Panc1 (cell line): ENCODE results near the gene SEMA3B. TPM values are rescaled to one million over a fixed set of nuclear protein-coding genes. Genes with fewer than 3 reads are reported as not detected.

ENCODE experiments used
- ATAC-seq: fragments of 200-7000 bp; cut with Tn5 transposase; 2 replicates; pipeline ENCODE4 v1.9.1; 2020; ENCODE audit warnings: mild to moderate bottlenecking, moderate library complexity
- BruUV-seq: library from RNA; stranded (reverse); fragments of 400-500 nt; replicated peaks from 2 replicates; lab custom pipeline; 2021; lab: Mats Ljungman, UMichigan
- CTCF ChIA-PET: fragments of 300-600 bp; sonication (Branson Sonifier 250); formaldehyde crosslinking; loops from one replicate; lab custom pipeline; 2022; ENCODE audit warnings: antibody characterized with exemption; lab: Charles Lee
- POLR2A ChIA-PET: fragments of 300-600 bp; sonication (Branson Sonifier 250); formaldehyde crosslinking; loops from one replicate; lab custom pipeline; 2022; ENCODE audit warnings: antibody characterized with exemption; lab: Charles Lee
- DNase-seq: peaks from one replicate; pipeline ENCODE4 v3.0.0-alpha.2; 2010; ENCODE audit warnings: low read depth, low spot score
- H3K27ac ChIP-seq: 2 replicates; pipeline ENCODE4 v1.5.1; 2011; ENCODE audit warnings: mild to moderate bottlenecking, low read length, inconsistent platforms
- H3K27me3 ChIP-seq: fragments of 200-500 bp; sonication (Bioruptor generic); 2 replicates; pipeline ENCODE4 v1.6.0; 2014; ENCODE audit warnings: low read length, inconsistent platforms; ENCODE audit not compliant: control insufficient read depth, insufficient read depth
- H3K36me3 ChIP-seq: fragments of 200-500 bp; sonication (Bioruptor generic); 2 replicates; pipeline ENCODE4 v1.5.1; 2014; ENCODE audit warnings: inconsistent platforms, mild to moderate bottlenecking, low read length, moderate library complexity; ENCODE audit not compliant: control insufficient read depth, insufficient read depth
- H3K4me1 ChIP-seq: 2 replicates; pipeline ENCODE4 v1.5.1; 2011; ENCODE audit warnings: inconsistent platforms, mild to moderate bottlenecking, low read length, moderate library complexity; ENCODE audit not compliant: control insufficient read depth, insufficient read depth
- H3K4me3 ChIP-seq, 2 experiments: 2 replicates each; pipeline ENCODE4 v1.5.1; 2011 to 2012; ENCODE audit warnings: low read depth in 2 of 2, low read length in 2 of 2, mild to moderate bottlenecking in 2 of 2, inconsistent platforms in 1 of 2, moderate library complexity in 1 of 2
- H3K9me3 ChIP-seq: fragments of 200-500 bp; sonication (Bioruptor generic); 2 replicates; pipeline ENCODE4 v1.5.1; 2014; ENCODE audit warnings: low read depth, mild to moderate bottlenecking, inconsistent platforms, low read length, moderate library complexity; ENCODE audit not compliant: control insufficient read depth, insufficient read depth
- CTCF ChIP-seq: fragments of 450-650 bp; IDR thresholded peaks from 2 replicates; pipeline ENCODE4 v1.5.1; 2017; ENCODE audit warnings: mild to moderate bottlenecking
- POLR2AphosphoS5 ChIP-seq: IDR thresholded peaks from 2 replicates; pipeline ENCODE4 v1.6.1; 2012; ENCODE audit warnings: mild to moderate bottlenecking, low read depth, low read length, moderate library complexity
- REST ChIP-seq, 2 experiments: IDR thresholded peaks; 2 replicates each; pipeline ENCODE4 v1.6.1; 2011 to 2012; ENCODE audit warnings: low read depth in 2 of 2, control low read depth in 1 of 2, low read length in 1 of 2, mild to moderate bottlenecking in 1 of 2, moderate library complexity in 1 of 2; ENCODE audit not compliant: insufficient read depth in 1 of 2
- SIN3A ChIP-seq: IDR thresholded peaks from 2 replicates; pipeline ENCODE4 v1.6.1; 2012; ENCODE audit warnings: low read depth, mild to moderate bottlenecking, low read length, moderate library complexity, borderline replicate concordance; ENCODE audit not compliant: insufficient read depth
- TCF7L2 ChIP-seq: IDR thresholded peaks from 2 replicates; pipeline ENCODE4 v1.6.1; 2011; ENCODE audit warnings: mild to moderate bottlenecking, low read depth, low read length, inconsistent platforms
- in situ Hi-C: cut with HindIII; loops from 2 replicates; pipeline ENCODE4 v1.10.0; 2016; ENCODE audit warnings: low sequenced_read_pairs, low pct_unique_long_range_greater_than_20kb
- intact Hi-C: fragments of 100-400 bp; cut with micrococcal nuclease; formaldehyde crosslinking; loops from one replicate; pipeline ENCODE4 v1.10.0; 2022; ENCODE audit not compliant: unreplicated experiment
- total RNA-seq: library from RNA; stranded (reverse); gene quantifications from one replicate; pipeline ENCODE4 v1.2.1, GENCODE V29; 2021; ENCODE audit not compliant: unreplicated experiment

Gene SEMA3B
- total RNA-seq, 1 experiment from 2014 or later: 1.4 TPM

- no peak for DNase-seq
- H3K36me3 ChIP-seq: no peaks in the 10 kb centered on the region
- no peak for ATAC-seq
- no peaks in the 10 kb centered on the region for H3K27me3 ChIP-seq
- TF ChIP-seq CTCF: no peak
- no peak for TF ChIP-seq POLR2AphosphoS5
- TF ChIP-seq SIN3A: no peak
- no peak for TF ChIP-seq REST (IDR thresholded peaks at IDR 0.05; ENCODE audit: insufficient read depth in 1 of 2, low read depth in 2 of 2, low read length in 1 of 2)
- TF ChIP-seq TCF7L2: no peak
- H3K4me3 ChIP-seq: no peak overlapping the region
- peaks cover 13% of the 10 kb centered on the region for H3K4me1 ChIP-seq
- no peak overlapping the region for H3K27ac ChIP-seq
- ChIA-PET POLR2A (no interaction called here), CTCF (no interaction called here)
- intact Hi-C loops: no loop called here
- no peaks in the 10 kb centered on the region for H3K9me3 ChIP-seq
- in situ Hi-C loops: no loop called here
- BruUV-seq: no TSS peak
These were observed 26.8 kb downstream of the SEMA3B start for GRCh38 chr3:50295553-50296431.

GRCh38 chr3:50296721-50297383, 27.9 kb downstream of the SEMA3B start:
- Histone ChIP-seq H3K27me3 (no peaks in the 10 kb centered on the region), H3K9me3 (no peaks in the 10 kb centered on the region), H3K36me3 (no peaks in the 10 kb centered on the region), H3K4me3 (no peak overlapping the region), H3K27ac (no peak overlapping the region), H3K4me1 (peaks cover 10% of the 10 kb centered on the region)
- in situ Hi-C loops (no loop called here), intact Hi-C loops (no loop called here)
- TF ChIP-seq POLR2AphosphoS5: no peak
- no TSS peak for BruUV-seq
- ChIA-PET POLR2A (no interaction called here), CTCF (interaction anchor here (0.6 kb wide), 1 partner anchor 265 kb away, joined by 3 read pairs; no protein-coding TSS in a partner anchor)
- ATAC-seq: no peak
- no peak for DNase-seq
